GM18909 (cell line): Measurements from ENCODE around the gene OPN1MW3.
"Not testable (repeated sequence)": the region's sequence is repeated elsewhere in the genome, so short reads cannot be mapped to it uniquely, and the experiment has no call there.

Experiments used
- ATAC-seq: cut with Tn5 transposase; IDR thresholded peaks from one replicate; pipeline ENCODE4 v1.9.1; 2021; ENCODE audit warnings: mild to moderate bottlenecking; ENCODE audit not compliant: unreplicated experiment, poor library complexity

Gene OPN1MW3

GRCh38 chrX:154295664-154296310 is 38.4 kb downstream of the OPN1MW3 start, which contains the start of gene TKTL1:
TSS of gene TKTL1 (plus strand) at chrX:154295795. CDS start at chrX:154295860, 65 bp downstream.
- no peak for ATAC-seq

GRCh38 chrX:154296731-154297130 is 39.3 kb downstream of the OPN1MW3 start:
- ATAC-seq: no peak

- no peak for ATAC-seq
Observed at GRCh38 chrX:154298312-154298711, 40.9 kb downstream of the OPN1MW3 start.

- ATAC-seq: no peak
Observed at GRCh38 chrX:154300816-154301215, 43.4 kb downstream of the OPN1MW3 start.

GRCh38 chrX:154302998-154303397 is 45.6 kb downstream of the OPN1MW3 start:
- ATAC-seq: not testable (repeated sequence)

GRCh38 chrX:154303476-154303875 is 46.1 kb downstream of the OPN1MW3 start:
- no peak for ATAC-seq

- ATAC-seq: no peak
Observed at GRCh38 chrX:154304846-154305245, 47.5 kb downstream of the OPN1MW3 start.

- ATAC-seq: no peak
Observed at GRCh38 chrX:154305541-154306205, 48.3 kb downstream of the OPN1MW3 start.

GRCh38 chrX:154307202-154307601 is 49.8 kb downstream of the OPN1MW3 start:
- no peak for ATAC-seq

- ATAC-seq: peak; percentile 65
Observed at GRCh38 chrX:154308108-154308946, 50.9 kb downstream of the OPN1MW3 start.

GRCh38 chrX:154309041-154309775 is 51.8 kb downstream of the OPN1MW3 start:
- ATAC-seq: no peak

GRCh38 chrX:154310616-154311536 is 53.5 kb downstream of the OPN1MW3 start:
- ATAC-seq: no peak

- no peak for ATAC-seq
Observed at GRCh38 chrX:154312116-154312515, 54.7 kb downstream of the OPN1MW3 start.

- ATAC-seq: no peak
Observed at GRCh38 chrX:154313147-154313546, 55.8 kb downstream of the OPN1MW3 start.

- no peak for ATAC-seq
Observed at GRCh38 chrX:154315416-154315815, 58.0 kb downstream of the OPN1MW3 start.

GRCh38 chrX:154317391-154317995 is 60.1 kb downstream of the OPN1MW3 start:
- no peak for ATAC-seq

- ATAC-seq: no peak
Observed at GRCh38 chrX:154320406-154320805, 63.0 kb downstream of the OPN1MW3 start.
